GM23248 (cell line): ENCODE data around the gene PYCR2.
"Not testable (repeated sequence)": the region's sequence is repeated elsewhere in the genome, so short reads cannot be mapped to it uniquely, and the experiment has no call there.

Experiments used
- EZH2 ChIP-seq: fragments of 200-600 bp; sonication (generic); IDR thresholded peaks from 2 replicates; pipeline ENCODE4 v1.6.1; 2018; ENCODE audit warnings: antibody characterized with exemption, mild to moderate bottlenecking; ENCODE audit not compliant: insufficient read depth, poor library complexity, severe bottlenecking
- EZH2phosphoT487 ChIP-seq: fragments of 200-600 bp; sonication (generic); IDR thresholded peaks from 2 replicates; pipeline ENCODE4 v1.6.1; 2018; ENCODE audit warnings: antibody characterized with exemption, moderate library complexity, mild to moderate bottlenecking, low read depth; ENCODE audit not compliant: insufficient read depth

DNA sequence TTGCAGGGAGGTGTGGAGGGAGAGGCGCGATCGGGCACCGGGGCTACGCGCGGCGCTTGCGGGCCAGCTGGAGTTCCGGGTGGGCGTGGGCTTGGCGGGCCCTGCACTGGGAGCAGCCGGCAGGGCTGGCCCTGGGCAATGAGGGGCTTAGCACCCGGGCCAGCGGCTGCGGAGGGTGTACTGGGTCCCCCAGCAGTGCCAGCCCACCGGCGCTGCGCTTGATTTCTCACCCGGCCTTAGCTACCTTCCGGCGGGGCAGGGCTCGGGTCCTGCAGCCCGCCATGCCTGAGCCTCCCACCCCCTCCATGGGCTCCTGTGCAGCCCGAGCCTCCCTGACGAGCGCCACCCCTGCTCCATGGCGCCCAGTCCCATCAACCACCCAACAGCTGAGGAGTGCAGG is 45.7 kb upstream of the PYCR2 start:
- TF ChIP-seq EZH2phosphoT487, EZH2: not testable (repeated sequence)
